Prostate gland (tissue), 2 donors: ENCODE measurements around the gene FES. TPM values are rescaled to one million over a fixed set of nuclear protein-coding genes. Genes with fewer than 3 reads are reported as not detected.

ENCODE experiments used
- DNase-seq: peaks from one replicate; pipeline ENCODE4 v3.0.0-alpha.2; 2019; ENCODE audit warnings: low spot score
- H3K27ac ChIP-seq, 2 donors: fragments of 200-600 bp; sonication (generic); 2 replicates each; pipeline ENCODE4 v1.5.1; 2017 to 2019
- H3K27me3 ChIP-seq: fragments of 200-600 bp; sonication (generic); replicated peaks from 2 replicates; pipeline ENCODE4 v1.5.1; 2019; ENCODE audit not compliant: insufficient read depth
- H3K36me3 ChIP-seq, 2 donors: fragments of 200-600 bp; sonication (generic); 1 replicate in 1 of 2; 2 replicates in 1 of 2; pipeline versions ENCODE4 v1.5.1 to v1.8.1; 2017 to 2019
- H3K4me1 ChIP-seq: fragments of 200-600 bp; sonication (generic); replicated peaks from 2 replicates; pipeline ENCODE4 v1.5.1; 2019
- H3K4me3 ChIP-seq, 2 donors: fragments of 200-600 bp; sonication (generic); 2 replicates each; pipeline ENCODE4 v1.5.1; 2017 to 2019
- H3K9me3 ChIP-seq: fragments of 200-600 bp; sonication (generic); 2 replicates; pipeline ENCODE4 v1.5.1; 2017
- POLR2A ChIP-seq: fragments of 450-650 bp; IDR thresholded peaks from one replicate; pipeline ENCODE4 v1.6.1; 2016; ENCODE audit warnings: antibody characterized with exemption, mild to moderate bottlenecking
- POLR2AphosphoS5 ChIP-seq: sonication (generic); formaldehyde crosslinking; IDR thresholded peaks from one replicate; pipeline ENCODE4 v1.6.1; 2017; ENCODE audit warnings: antibody characterized with exemption
- WGBS: methylation state at CpG from one replicate; pipeline ENCODE4 v1.1.5; 2018; 5-methylcytosine and 5-hydroxymethylcytosine counted together
- intact Hi-C: fragments of 100-400 bp; cut with DNase I; formaldehyde crosslinking; loops from one replicate; pipeline ENCODE4 v1.14.2; 2022
- total RNA-seq, 2 donors: library from RNA; depleted of rRNA; stranded (reverse); fragments of >200 nt; gene quantifications; one replicate each; pipeline ENCODE4 v1.1.0, GENCODE V29; 2016
- TF ChIP-seq, protein P1 (sequence below), 4 experiments: fragments of 200-600 bp in 2 of 4; fragments of 450-650 bp in 2 of 4; sonication (generic) in 2 of 4; IDR thresholded peaks; 1 replicate in 3 of 4; 2 replicates in 1 of 4; pipeline ENCODE4 v1.5.1; 2016 to 2019; ENCODE audit warnings: antibody characterized with exemption in 4 of 4, mild to moderate bottlenecking in 2 of 4, moderate library complexity in 2 of 4

The FES gene
- total RNA-seq, 2 donors from 2014 or later: 22.8 to 33.9 TPM

- Histone ChIP-seq H3K36me3 (peaks cover 32 to 54% of the 10 kb centered on the region in 2 donors), H3K4me3 (no peak overlapping the region), H3K27me3 (no peaks in the 10 kb centered on the region), H3K9me3 (no peaks in the 10 kb centered on the region), H3K4me1 (no peaks in the 10 kb centered on the region), H3K27ac (no peak overlapping the region)
- intact Hi-C loops: no loop called here
- no peak for DNase-seq
- TF ChIP-seq POLR2A (no peak), POLR2AphosphoS5 (no peak)
- TF ChIP-seq, protein P1, sequence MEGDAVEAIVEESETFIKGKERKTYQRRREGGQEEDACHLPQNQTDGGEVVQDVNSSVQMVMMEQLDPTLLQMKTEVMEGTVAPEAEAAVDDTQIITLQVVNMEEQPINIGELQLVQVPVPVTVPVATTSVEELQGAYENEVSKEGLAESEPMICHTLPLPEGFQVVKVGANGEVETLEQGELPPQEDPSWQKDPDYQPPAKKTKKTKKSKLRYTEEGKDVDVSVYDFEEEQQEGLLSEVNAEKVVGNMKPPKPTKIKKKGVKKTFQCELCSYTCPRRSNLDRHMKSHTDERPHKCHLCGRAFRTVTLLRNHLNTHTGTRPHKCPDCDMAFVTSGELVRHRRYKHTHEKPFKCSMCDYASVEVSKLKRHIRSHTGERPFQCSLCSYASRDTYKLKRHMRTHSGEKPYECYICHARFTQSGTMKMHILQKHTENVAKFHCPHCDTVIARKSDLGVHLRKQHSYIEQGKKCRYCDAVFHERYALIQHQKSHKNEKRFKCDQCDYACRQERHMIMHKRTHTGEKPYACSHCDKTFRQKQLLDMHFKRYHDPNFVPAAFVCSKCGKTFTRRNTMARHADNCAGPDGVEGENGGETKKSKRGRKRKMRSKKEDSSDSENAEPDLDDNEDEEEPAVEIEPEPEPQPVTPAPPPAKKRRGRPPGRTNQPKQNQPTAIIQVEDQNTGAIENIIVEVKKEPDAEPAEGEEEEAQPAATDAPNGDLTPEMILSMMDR (IDR thresholded peaks at IDR 0.05): no peak
- WGBS: 93% methylated on average over 12 of the region's 12 CpGs
Measured at GRCh38 chr15:90913398-90913944, 29.2 kb downstream of the FES start.

GRCh38 chr15:90914305-90915080 lies 30.2 kb downstream of the FES start:
- WGBS: 90% methylated on average over 22 of the region's 22 CpGs
- no peak for DNase-seq
- intact Hi-C loops: no loop called here
- Histone ChIP-seq H3K27me3 (no peaks in the 10 kb centered on the region), H3K27ac (no peak overlapping the region), H3K9me3 (no peaks in the 10 kb centered on the region), H3K36me3 (peaks cover 33 to 57% of the 10 kb centered on the region in 2 donors), H3K4me3 (no peak overlapping the region), H3K4me1 (no peaks in the 10 kb centered on the region)
- TF ChIP-seq, protein P1 (IDR thresholded peaks at IDR 0.05): no peak
- no peak for TF ChIP-seq POLR2A
- no peak for TF ChIP-seq POLR2AphosphoS5

- Histone ChIP-seq H3K4me3 (no peak overlapping the region), H3K4me1 (no peaks in the 10 kb centered on the region), H3K9me3 (no peaks in the 10 kb centered on the region), H3K36me3 (peaks cover 34 to 57% of the 10 kb centered on the region in 2 donors), H3K27me3 (no peaks in the 10 kb centered on the region), H3K27ac (no peak overlapping the region)
- WGBS: 79% methylated on average over 7 of the region's 7 CpGs
- no peak for DNase-seq
- intact Hi-C loops: no loop called here
- TF ChIP-seq, protein P1 (IDR thresholded peaks at IDR 0.05): no peak
- TF ChIP-seq POLR2AphosphoS5 (no peak), POLR2A (no peak)
Measured at GRCh38 chr15:90915216-90915807, 31.0 kb downstream of the FES start.

- Histone ChIP-seq H3K36me3 (peaks cover 28 to 52% of the 10 kb centered on the region in 2 donors), H3K27me3 (no peaks in the 10 kb centered on the region), H3K9me3 (no peaks in the 10 kb centered on the region), H3K4me1 (no peaks in the 10 kb centered on the region), H3K27ac (no peak overlapping the region), H3K4me3 (no peak overlapping the region)
- intact Hi-C loops: no loop called here
- no peak for TF ChIP-seq POLR2AphosphoS5
- no peak for TF ChIP-seq POLR2A
- TF ChIP-seq, protein P1 (IDR thresholded peaks at IDR 0.05): no peak
- WGBS: 71% methylated on average over 25 of the region's 25 CpGs
- DNase-seq: no peak
Measured at GRCh38 chr15:90915808-90916440, 31.6 kb downstream of the FES start.
